Activated CD4-positive, alpha-beta T cell treated with anti-CD3 and anti-CD28 coated beads for 36 hours (primary cell): ENCODE measurements around the gene MACROD2. TPM values are rescaled to one million over a fixed set of nuclear protein-coding genes. Genes with fewer than 3 reads are reported as not detected.

Experiments used
- ATAC-seq: fragments of 200-7000 bp; cut with Tn5 transposase; one replicate; pipeline ENCODE4 v1.10.0; 2021; ENCODE audit warnings: mild to moderate bottlenecking, moderate library complexity
- CTCF ChIA-PET: fragments of 350-600 bp; sonication (Branson Sonifier 250); formaldehyde crosslinking; loops from one replicate; lab custom pipeline; 2021; ENCODE audit warnings: antibody characterized with exemption; lab: Charles Lee
- POLR2A ChIA-PET: fragments of 350-600 bp; sonication (Branson Sonifier 250); formaldehyde crosslinking; loops from one replicate; lab custom pipeline; 2021; ENCODE audit warnings: antibody characterized with exemption, inconsistent platforms; lab: Charles Lee
- DNase-seq: peaks from one replicate; pipeline ENCODE4 v3.0.0-alpha.2; 2020
- H3K27ac Mint-ChIP-seq: one replicate; pipeline ENCODE4 v1.8.0; 2021; ENCODE audit warnings: mixed read lengths
- H3K27me3 Mint-ChIP-seq: one replicate; pipeline ENCODE4 v1.8.0; 2021; ENCODE audit warnings: mixed read lengths
- H3K36me3 Mint-ChIP-seq: one replicate; pipeline ENCODE4 v1.8.0; 2021; ENCODE audit warnings: low read depth, mixed read lengths
- H3K4me1 Mint-ChIP-seq: one replicate; pipeline ENCODE4 v1.8.0; 2021; ENCODE audit warnings: mixed read lengths
- H3K4me3 Mint-ChIP-seq: one replicate; pipeline ENCODE4 v1.8.0; 2021; ENCODE audit warnings: mild to moderate bottlenecking, moderate library complexity, mixed read lengths
- H3K9me3 Mint-ChIP-seq: one replicate; pipeline ENCODE4 v1.8.0; 2021; ENCODE audit warnings: low read depth, mixed read lengths
- intact Hi-C, 2 experiments: fragments of 100-400 bp; cut with DNase I in 1 of 2; cut with micrococcal nuclease in 1 of 2; formaldehyde crosslinking; loops; one replicate each; pipeline versions ENCODE4 v1.14.2 to v1.15.1; 2022 to 2024; cut with DNase I, micrococcal nuclease
- total RNA-seq, 2 experiments: library from RNA; stranded (reverse); gene quantifications; one replicate each; pipeline ENCODE4 v1.2.3, GENCODE V29; 2021

Gene MACROD2
- total RNA-seq, 2 experiments from 2014 or later = not detected

- ATAC-seq (no peak), DNase-seq (no peak)
- no peak overlapping the region for H3K4me3 Mint-ChIP-seq
- CTCF ChIA-PET = interaction anchor here (1.2 kb wide), 1 partner anchor 12 kb away, joined by 3 read pairs; no protein-coding TSS in a partner anchor
- H3K9me3 Mint-ChIP-seq = peaks cover 8% of the 10 kb centered on the region
- H3K4me1 Mint-ChIP-seq = no peaks in the 10 kb centered on the region
- no peak overlapping the region for H3K27ac Mint-ChIP-seq
- intact Hi-C loops = no loop called here
- POLR2A ChIA-PET = no interaction called here
- no peaks in the 10 kb centered on the region for H3K36me3 Mint-ChIP-seq
- no peaks in the 10 kb centered on the region for H3K27me3 Mint-ChIP-seq
These were observed 614.3 kb downstream of the MACROD2 start for GRCh38 chr20:14609328-14610221.

GRCh38 chr20:14611479-14611878, 616.2 kb downstream of the MACROD2 start:
- Mint-ChIP-seq H3K27ac (no peak overlapping the region), H3K27me3 (no peaks in the 10 kb centered on the region), H3K4me3 (no peak overlapping the region), H3K4me1 (no peaks in the 10 kb centered on the region), H3K9me3 (peaks cover 17% of the 10 kb centered on the region), H3K36me3 (no peaks in the 10 kb centered on the region)
- CTCF ChIA-PET = no interaction called here
- POLR2A ChIA-PET = no interaction called here
- ATAC-seq (no peak), DNase-seq (no peak)
- intact Hi-C loops = no loop called here

GRCh38 chr20:14612391-14612790, 617.1 kb downstream of the MACROD2 start:
- Mint-ChIP-seq H3K9me3 (peaks cover 18% of the 10 kb centered on the region), H3K27ac (no peak overlapping the region), H3K36me3 (no peaks in the 10 kb centered on the region), H3K4me1 (no peaks in the 10 kb centered on the region), H3K4me3 (no peak overlapping the region), H3K27me3 (no peaks in the 10 kb centered on the region)
- ATAC-seq (no peak), DNase-seq (no peak)
- ChIA-PET CTCF (no interaction called here), POLR2A (no interaction called here)
- intact Hi-C loops = no loop called here

- H3K4me3 Mint-ChIP-seq = no peak overlapping the region
- H3K36me3 Mint-ChIP-seq = no peaks in the 10 kb centered on the region
- no peak overlapping the region for H3K27ac Mint-ChIP-seq
- DNase-seq = no peak
- peaks cover 13% of the 10 kb centered on the region for H3K9me3 Mint-ChIP-seq
- ChIA-PET POLR2A (no interaction called here), CTCF (no interaction called here)
- no peaks in the 10 kb centered on the region for H3K4me1 Mint-ChIP-seq
- no peaks in the 10 kb centered on the region for H3K27me3 Mint-ChIP-seq
- no peak for ATAC-seq
- intact Hi-C loops = no loop called here
These were observed 620.7 kb downstream of the MACROD2 start for GRCh38 chr20:14616003-14616402.

- no peaks in the 10 kb centered on the region for H3K4me1 Mint-ChIP-seq
- POLR2A ChIA-PET = no interaction called here
These were observed 621.8 kb downstream of the MACROD2 start for GRCh38 chr20:14617123-14617522.

GRCh38 chr20:14619411-14619810, 624.1 kb downstream of the MACROD2 start:
- DNase-seq (no peak), ATAC-seq (no peak)
- POLR2A ChIA-PET = no interaction called here
- H3K27me3 Mint-ChIP-seq = no peaks in the 10 kb centered on the region
- no peak overlapping the region for H3K27ac Mint-ChIP-seq
- peaks cover 12% of the 10 kb centered on the region for H3K9me3 Mint-ChIP-seq
- intact Hi-C loops = no loop called here
- no peak overlapping the region for H3K4me3 Mint-ChIP-seq
- H3K4me1 Mint-ChIP-seq = no peaks in the 10 kb centered on the region
- CTCF ChIA-PET = no interaction called here
- no peaks in the 10 kb centered on the region for H3K36me3 Mint-ChIP-seq

More at GRCh38 chr20:14617123-14617522, 621.8 kb downstream of the MACROD2 start:
- ATAC-seq = no peak
- Mint-ChIP-seq H3K9me3 (peaks cover 13% of the 10 kb centered on the region), H3K27ac (no peak overlapping the region), H3K4me3 (no peak overlapping the region), H3K27me3 (no peaks in the 10 kb centered on the region), H3K36me3 (no peaks in the 10 kb centered on the region)
- intact Hi-C loops = no loop called here
- CTCF ChIA-PET = no interaction called here
- no peak for DNase-seq

- ChIA-PET POLR2A (no interaction called here), CTCF (no interaction called here)
- Mint-ChIP-seq H3K27me3 (no peaks in the 10 kb centered on the region), H3K4me1 (no peaks in the 10 kb centered on the region), H3K36me3 (no peaks in the 10 kb centered on the region), H3K27ac (no peak overlapping the region), H3K4me3 (no peak overlapping the region), H3K9me3 (peaks cover 2% of the 10 kb centered on the region)
- DNase-seq (no peak), ATAC-seq (no peak)
- intact Hi-C loops = no loop called here
These were observed 627.5 kb downstream of the MACROD2 start for GRCh38 chr20:14622796-14623195.

- no peaks in the 10 kb centered on the region for H3K4me1 Mint-ChIP-seq
- intact Hi-C loops = no loop called here
- ChIA-PET CTCF (no interaction called here), POLR2A (no interaction called here)
- H3K27ac Mint-ChIP-seq = no peak overlapping the region
- no peak overlapping the region for H3K4me3 Mint-ChIP-seq
- ATAC-seq (no peak), DNase-seq (no peak)
- H3K36me3 Mint-ChIP-seq = no peaks in the 10 kb centered on the region
- peaks cover 5% of the 10 kb centered on the region for H3K9me3 Mint-ChIP-seq
- no peaks in the 10 kb centered on the region for H3K27me3 Mint-ChIP-seq
These were observed 635.7 kb downstream of the MACROD2 start for GRCh38 chr20:14631011-14631410.

GRCh38 chr20:14632906-14633305, 637.6 kb downstream of the MACROD2 start:
- ATAC-seq (no peak), DNase-seq (no peak)
- no peaks in the 10 kb centered on the region for H3K27me3 Mint-ChIP-seq
- no peaks in the 10 kb centered on the region for H3K36me3 Mint-ChIP-seq
- H3K4me1 Mint-ChIP-seq = no peaks in the 10 kb centered on the region
- H3K4me3 Mint-ChIP-seq = no peak overlapping the region
- peaks cover 4% of the 10 kb centered on the region for H3K9me3 Mint-ChIP-seq
- POLR2A ChIA-PET = no interaction called here
- H3K27ac Mint-ChIP-seq = no peak overlapping the region
- CTCF ChIA-PET = no interaction called here
- intact Hi-C loops = no loop called here

GRCh38 chr20:14633507-14633906, 638.2 kb downstream of the MACROD2 start:
- ATAC-seq (no peak), DNase-seq (no peak)
- no peaks in the 10 kb centered on the region for H3K27me3 Mint-ChIP-seq
- H3K4me1 Mint-ChIP-seq = no peaks in the 10 kb centered on the region
- no peak overlapping the region for H3K27ac Mint-ChIP-seq
- ChIA-PET POLR2A (no interaction called here), CTCF (no interaction called here)
- H3K36me3 Mint-ChIP-seq = no peaks in the 10 kb centered on the region
- peaks cover 4% of the 10 kb centered on the region for H3K9me3 Mint-ChIP-seq
- no peak overlapping the region for H3K4me3 Mint-ChIP-seq
- intact Hi-C loops = no loop called here

- Mint-ChIP-seq H3K36me3 (no peaks in the 10 kb centered on the region), H3K4me1 (no peaks in the 10 kb centered on the region), H3K27me3 (no peaks in the 10 kb centered on the region), H3K9me3 (peaks cover 4% of the 10 kb centered on the region), H3K4me3 (no peak overlapping the region), H3K27ac (no peak overlapping the region)
- ChIA-PET POLR2A (no interaction called here), CTCF (no interaction called here)
- DNase-seq (no peak), ATAC-seq (no peak)
- intact Hi-C loops = no loop called here
These were observed 639.3 kb downstream of the MACROD2 start for GRCh38 chr20:14634665-14635064.

- H3K9me3 Mint-ChIP-seq = peaks cover 14% of the 10 kb centered on the region
- ATAC-seq = no peak
- POLR2A ChIA-PET = no interaction called here
- H3K27ac Mint-ChIP-seq = no peak overlapping the region
- CTCF ChIA-PET = no interaction called here
- no peak overlapping the region for H3K4me3 Mint-ChIP-seq
- DNase-seq = no peak
- no peaks in the 10 kb centered on the region for H3K4me1 Mint-ChIP-seq
- no peaks in the 10 kb centered on the region for H3K27me3 Mint-ChIP-seq
- intact Hi-C loops = no loop called here
- no peaks in the 10 kb centered on the region for H3K36me3 Mint-ChIP-seq
These were observed 642.1 kb downstream of the MACROD2 start for GRCh38 chr20:14637441-14637840.
